Duodenal mucosa (tissue), 2 donors: Measurements from ENCODE around the gene CHRM3.

Experiments used
- H3K27ac ChIP-seq: one replicate; pipeline ENCODE4 v1.7.0; 2013; ENCODE audit warnings: low read depth, low read length
- H3K27me3 ChIP-seq, 2 donors: one replicate each; pipeline ENCODE4 v1.7.0; 2013; ENCODE audit warnings: low read length in 2 of 2, control low read depth in 1 of 2; ENCODE audit not compliant: insufficient read depth in 2 of 2, control insufficient read depth in 1 of 2
- H3K36me3 ChIP-seq, 2 donors: one replicate each; pipeline ENCODE4 v1.7.0; 2013; ENCODE audit warnings: low read length in 2 of 2, control low read depth in 1 of 2; ENCODE audit not compliant: insufficient read depth in 2 of 2, control insufficient read depth in 1 of 2
- H3K4me1 ChIP-seq, 2 donors: one replicate each; pipeline ENCODE4 v1.7.0; 2013; ENCODE audit warnings: low read length in 2 of 2, control low read depth in 1 of 2; ENCODE audit not compliant: insufficient read depth in 2 of 2, control insufficient read depth in 1 of 2
- H3K4me3 ChIP-seq, 2 donors: one replicate each; pipeline ENCODE4 v1.7.0; 2013; ENCODE audit warnings: low read length in 2 of 2, low read depth in 1 of 2
- H3K9ac ChIP-seq, 2 donors: one replicate each; pipeline ENCODE4 v1.7.0; 2013; ENCODE audit warnings: low read length in 2 of 2, low read depth in 1 of 2
- H3K9me3 ChIP-seq, 2 donors: one replicate each; pipeline ENCODE4 v1.7.0; 2013; ENCODE audit warnings: low read length in 2 of 2, control low read depth in 1 of 2; ENCODE audit not compliant: control insufficient read depth in 1 of 2

Gene CHRM3

GRCh38 chr1:239386453-239387303 lies at the start of gene CHRM3:
CHRM3 (plus strand) TSS chr1:239386568; CDS start chr1:239907452, 520,884 bp downstream.
- peaks cover 0 to 4% of the 10 kb centered on the region in 2 donors for H3K4me1 ChIP-seq
- no peak within 1 kb of the TSS for H3K27ac ChIP-seq
- peaks cover 16 to 26% of the 10 kb centered on the region in 2 donors for H3K27me3 ChIP-seq
- H3K4me3 ChIP-seq, result peak within 1 kb of the TSS; percentile 72 to 74
- H3K9ac ChIP-seq, result peak within 1 kb of the TSS; percentile 52 to 57
- no peaks in the 10 kb centered on the region for H3K9me3 ChIP-seq
- no peaks in the 10 kb centered on the region for H3K36me3 ChIP-seq

- no peaks in the 10 kb centered on the region for H3K27me3 ChIP-seq
- H3K4me1 ChIP-seq, result peaks cover 7 to 17% of the 10 kb centered on the region in 2 donors
- no peaks in the 10 kb centered on the region for H3K36me3 ChIP-seq
- no peaks in the 10 kb centered on the region for H3K9me3 ChIP-seq
- peak overlapping the region; percentile 21 to 24 for H3K4me3 ChIP-seq
- no peak overlapping the region for H3K27ac ChIP-seq
- no peak overlapping the region for H3K9ac ChIP-seq
These were observed 48.5 kb upstream of the CHRM3 start for GRCh38 chr1:239337799-239338430.

- no peak overlapping the region for H3K27ac ChIP-seq
- no peaks in the 10 kb centered on the region for H3K36me3 ChIP-seq
- H3K9ac ChIP-seq, result no peak overlapping the region
- no peaks in the 10 kb centered on the region for H3K4me1 ChIP-seq
- H3K4me3 ChIP-seq, result no peak overlapping the region
- H3K27me3 ChIP-seq, result no peaks in the 10 kb centered on the region
- H3K9me3 ChIP-seq, result no peaks in the 10 kb centered on the region
These were observed 38.6 kb upstream of the CHRM3 start for GRCh38 chr1:239347776-239348175.

GRCh38 chr1:239348635-239349353 lies 37.6 kb upstream of the CHRM3 start:
- no peak overlapping the region for H3K9ac ChIP-seq
- no peaks in the 10 kb centered on the region for H3K9me3 ChIP-seq
- no peak overlapping the region for H3K27ac ChIP-seq
- no peak overlapping the region for H3K4me3 ChIP-seq
- no peaks in the 10 kb centered on the region for H3K36me3 ChIP-seq
- H3K4me1 ChIP-seq, result peaks cover 0 to 2% of the 10 kb centered on the region in 2 donors
- no peaks in the 10 kb centered on the region for H3K27me3 ChIP-seq

GRCh38 chr1:239349699-239350098 lies 36.7 kb upstream of the CHRM3 start:
- H3K4me1 ChIP-seq, result peaks cover 0 to 7% of the 10 kb centered on the region in 2 donors
- no peaks in the 10 kb centered on the region for H3K36me3 ChIP-seq
- H3K27me3 ChIP-seq, result no peaks in the 10 kb centered on the region
- H3K9me3 ChIP-seq, result no peaks in the 10 kb centered on the region
- no peak overlapping the region for H3K4me3 ChIP-seq
- no peak overlapping the region for H3K9ac ChIP-seq
- H3K27ac ChIP-seq, result no peak overlapping the region

- no peak overlapping the region for H3K9ac ChIP-seq
- no peaks in the 10 kb centered on the region for H3K36me3 ChIP-seq
- no peaks in the 10 kb centered on the region for H3K27me3 ChIP-seq
- H3K9me3 ChIP-seq, result no peaks in the 10 kb centered on the region
- no peak overlapping the region for H3K4me3 ChIP-seq
- H3K27ac ChIP-seq, result no peak overlapping the region
- H3K4me1 ChIP-seq, result peaks cover 0 to 7% of the 10 kb centered on the region in 2 donors
These were observed 32.8 kb upstream of the CHRM3 start for GRCh38 chr1:239353536-239353935.

- no peak overlapping the region for H3K4me3 ChIP-seq
- no peaks in the 10 kb centered on the region for H3K27me3 ChIP-seq
- no peaks in the 10 kb centered on the region for H3K36me3 ChIP-seq
- no peak overlapping the region for H3K27ac ChIP-seq
- H3K9me3 ChIP-seq, result no peaks in the 10 kb centered on the region
- no peak overlapping the region for H3K9ac ChIP-seq
- peaks cover 0 to 7% of the 10 kb centered on the region in 2 donors for H3K4me1 ChIP-seq
These were observed 32.1 kb upstream of the CHRM3 start for GRCh38 chr1:239354231-239354630.

GRCh38 chr1:239357867-239358266 lies 28.5 kb upstream of the CHRM3 start:
- Histone ChIP-seq H3K9ac (no peak overlapping the region), H3K36me3 (no peaks in the 10 kb centered on the region), H3K27ac (no peak overlapping the region), H3K4me3 (no peak overlapping the region), H3K27me3 (no peaks in the 10 kb centered on the region), H3K9me3 (no peaks in the 10 kb centered on the region), H3K4me1 (peaks cover 0 to 7% of the 10 kb centered on the region in 2 donors)

- H3K4me3 ChIP-seq, result no peak overlapping the region
- no peak overlapping the region for H3K27ac ChIP-seq
- no peaks in the 10 kb centered on the region for H3K36me3 ChIP-seq
- H3K4me1 ChIP-seq, result no peaks in the 10 kb centered on the region
- no peaks in the 10 kb centered on the region for H3K9me3 ChIP-seq
- H3K27me3 ChIP-seq, result no peaks in the 10 kb centered on the region
- H3K9ac ChIP-seq, result no peak overlapping the region
These were observed 25.0 kb upstream of the CHRM3 start for GRCh38 chr1:239361403-239361802.

- Histone ChIP-seq H3K27me3 (no peaks in the 10 kb centered on the region), H3K9ac (no peak overlapping the region), H3K4me1 (peaks cover 0 to 6% of the 10 kb centered on the region in 2 donors), H3K4me3 (no peak overlapping the region), H3K36me3 (no peaks in the 10 kb centered on the region), H3K27ac (no peak overlapping the region), H3K9me3 (no peaks in the 10 kb centered on the region)
These were observed 22.4 kb upstream of the CHRM3 start for GRCh38 chr1:239363930-239364329.
